Progenitor cell of endocrine pancreas (in vitro differentiated cells): Measurements from ENCODE around the gene RTEL1. TPM values are rescaled to one million over a fixed set of nuclear protein-coding genes. Genes with fewer than 3 reads are reported as not detected.
"Not testable (repeated sequence)": the region's sequence is repeated elsewhere in the genome, so short reads cannot be mapped to it uniquely, and the experiment has no call there.

Experiments
- DNase-seq: peaks from one replicate; pipeline ENCODE4 v3.0.0; 2021; ENCODE audit warnings: low spot score; ENCODE audit not compliant: unreplicated experiment
- H3K27ac Mint-ChIP-seq: 2 replicates; pipeline ENCODE4 v1.8.0; 2021; ENCODE audit warnings: mild to moderate bottlenecking, moderate library complexity, mixed read lengths
- H3K27me3 Mint-ChIP-seq: 2 replicates; pipeline ENCODE4 v1.8.0; 2021; ENCODE audit warnings: mixed read lengths
- H3K36me3 Mint-ChIP-seq: 2 replicates; pipeline ENCODE4 v1.8.0; 2022; ENCODE audit warnings: mixed read lengths; ENCODE audit not compliant: insufficient read depth
- H3K4me1 Mint-ChIP-seq: 2 replicates; pipeline ENCODE4 v1.8.0; 2021; ENCODE audit warnings: low read depth, mixed read lengths
- H3K4me3 Mint-ChIP-seq: 2 replicates; pipeline ENCODE4 v1.8.0; 2021; ENCODE audit warnings: low read depth, mild to moderate bottlenecking, moderate library complexity, mixed read lengths
- H3K9me3 Mint-ChIP-seq: 2 replicates; pipeline ENCODE4 v1.8.0; 2021; ENCODE audit warnings: low read depth, mixed read lengths
- total RNA-seq: library from RNA; stranded (reverse); gene quantifications from 2 replicates; pipeline ENCODE4 v1.2.1, GENCODE V29; 2021
- TF ChIP-seq, protein P1 (sequence below): fragments of 200-600 bp; sonication (generic); IDR thresholded peaks from one replicate; pipeline ENCODE4 v1.5.0; 2021; ENCODE audit warnings: antibody characterized with exemption, mild to moderate bottlenecking; ENCODE audit not compliant: unreplicated experiment

The RTEL1 gene
- total RNA-seq, 1 donor from 2014 or later: 35.5 TPM

GRCh38 chr20:63667858-63668257 is 9.7 kb downstream of the RTEL1 start:
- H3K36me3 Mint-ChIP-seq: peaks cover 5% of the 10 kb centered on the region
- no peaks in the 10 kb centered on the region for H3K27me3 Mint-ChIP-seq
- H3K9me3 Mint-ChIP-seq: no peaks in the 10 kb centered on the region
- no peaks in the 10 kb centered on the region for H3K4me1 Mint-ChIP-seq
- no peak overlapping the region for H3K4me3 Mint-ChIP-seq
- TF ChIP-seq, protein P1, sequence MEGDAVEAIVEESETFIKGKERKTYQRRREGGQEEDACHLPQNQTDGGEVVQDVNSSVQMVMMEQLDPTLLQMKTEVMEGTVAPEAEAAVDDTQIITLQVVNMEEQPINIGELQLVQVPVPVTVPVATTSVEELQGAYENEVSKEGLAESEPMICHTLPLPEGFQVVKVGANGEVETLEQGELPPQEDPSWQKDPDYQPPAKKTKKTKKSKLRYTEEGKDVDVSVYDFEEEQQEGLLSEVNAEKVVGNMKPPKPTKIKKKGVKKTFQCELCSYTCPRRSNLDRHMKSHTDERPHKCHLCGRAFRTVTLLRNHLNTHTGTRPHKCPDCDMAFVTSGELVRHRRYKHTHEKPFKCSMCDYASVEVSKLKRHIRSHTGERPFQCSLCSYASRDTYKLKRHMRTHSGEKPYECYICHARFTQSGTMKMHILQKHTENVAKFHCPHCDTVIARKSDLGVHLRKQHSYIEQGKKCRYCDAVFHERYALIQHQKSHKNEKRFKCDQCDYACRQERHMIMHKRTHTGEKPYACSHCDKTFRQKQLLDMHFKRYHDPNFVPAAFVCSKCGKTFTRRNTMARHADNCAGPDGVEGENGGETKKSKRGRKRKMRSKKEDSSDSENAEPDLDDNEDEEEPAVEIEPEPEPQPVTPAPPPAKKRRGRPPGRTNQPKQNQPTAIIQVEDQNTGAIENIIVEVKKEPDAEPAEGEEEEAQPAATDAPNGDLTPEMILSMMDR: no peak
- DNase-seq: no peak
- H3K27ac Mint-ChIP-seq: no peak overlapping the region

- peaks cover 5% of the 10 kb centered on the region for H3K36me3 Mint-ChIP-seq
- H3K4me3 Mint-ChIP-seq: no peak overlapping the region
- DNase-seq: no peak
- no peaks in the 10 kb centered on the region for H3K4me1 Mint-ChIP-seq
- no peaks in the 10 kb centered on the region for H3K27me3 Mint-ChIP-seq
- TF ChIP-seq, protein P1: no peak
- no peaks in the 10 kb centered on the region for H3K9me3 Mint-ChIP-seq
- no peak overlapping the region for H3K27ac Mint-ChIP-seq
These were observed 10.2 kb downstream of the RTEL1 start for GRCh38 chr20:63668351-63668750.

GRCh38 chr20:63671695-63672094 is 13.6 kb downstream of the RTEL1 start:
- not testable (repeated sequence) for H3K27me3 Mint-ChIP-seq, H3K36me3 Mint-ChIP-seq, H3K9me3 Mint-ChIP-seq, H3K27ac Mint-ChIP-seq, H3K4me3 Mint-ChIP-seq, DNase-seq, H3K4me1 Mint-ChIP-seq

DNA sequence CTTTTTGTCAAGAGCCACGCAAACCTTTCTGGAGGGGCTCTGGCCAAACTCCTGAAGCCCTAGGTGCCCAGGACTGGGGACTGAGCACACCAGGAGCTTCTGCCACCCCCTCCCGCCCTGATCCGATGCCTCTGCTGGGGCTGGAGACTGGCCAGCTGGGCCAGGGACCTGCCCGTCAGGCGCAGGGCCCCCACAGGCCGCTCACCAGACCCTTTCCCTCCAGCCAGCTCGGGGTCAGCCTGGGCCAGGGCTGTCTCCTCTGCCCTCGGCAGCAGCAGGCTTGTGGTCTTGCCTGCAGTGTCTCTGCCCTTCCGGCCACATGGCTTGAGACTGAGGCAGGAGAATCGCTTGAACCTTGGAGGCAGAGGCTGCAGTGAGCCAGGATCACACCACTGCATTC is 14.6 kb downstream of the RTEL1 start:
- Mint-ChIP-seq H3K4me3 (no peak overlapping the region), H3K27me3 (no peaks in the 10 kb centered on the region), H3K36me3 (peaks cover 5% of the 10 kb centered on the region), H3K9me3 (no peaks in the 10 kb centered on the region), H3K27ac (no peak overlapping the region), H3K4me1 (no peaks in the 10 kb centered on the region)
- DNase-seq: no peak
- TF ChIP-seq, protein P1: no peak

DNA sequence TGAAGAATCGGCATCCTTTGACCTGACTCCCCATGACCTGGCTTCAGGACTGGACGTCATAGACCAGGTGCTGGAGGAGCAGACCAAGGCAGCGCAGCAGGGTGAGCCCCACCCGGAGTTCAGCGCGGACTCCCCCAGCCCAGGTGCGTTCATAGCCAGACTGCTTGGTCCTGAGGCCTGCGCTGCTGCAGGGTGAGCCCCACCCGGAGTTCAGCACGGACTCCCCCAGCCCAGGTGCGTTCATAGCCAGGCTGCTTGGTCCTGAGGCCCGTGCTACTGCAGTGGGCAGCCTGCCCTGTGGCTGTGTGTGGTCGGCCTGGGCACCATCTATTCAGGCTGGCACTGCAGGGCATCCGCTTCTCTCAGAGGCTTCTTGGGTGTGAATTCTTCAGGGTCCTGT is 15.8 kb downstream of the RTEL1 start:
- no peak for DNase-seq
- Mint-ChIP-seq H3K27ac (no peak overlapping the region), H3K4me3 (no peak overlapping the region), H3K27me3 (no peaks in the 10 kb centered on the region), H3K9me3 (no peaks in the 10 kb centered on the region), H3K36me3 (peaks cover 3% of the 10 kb centered on the region), H3K4me1 (no peaks in the 10 kb centered on the region)
- TF ChIP-seq, protein P1: no peak

DNA sequence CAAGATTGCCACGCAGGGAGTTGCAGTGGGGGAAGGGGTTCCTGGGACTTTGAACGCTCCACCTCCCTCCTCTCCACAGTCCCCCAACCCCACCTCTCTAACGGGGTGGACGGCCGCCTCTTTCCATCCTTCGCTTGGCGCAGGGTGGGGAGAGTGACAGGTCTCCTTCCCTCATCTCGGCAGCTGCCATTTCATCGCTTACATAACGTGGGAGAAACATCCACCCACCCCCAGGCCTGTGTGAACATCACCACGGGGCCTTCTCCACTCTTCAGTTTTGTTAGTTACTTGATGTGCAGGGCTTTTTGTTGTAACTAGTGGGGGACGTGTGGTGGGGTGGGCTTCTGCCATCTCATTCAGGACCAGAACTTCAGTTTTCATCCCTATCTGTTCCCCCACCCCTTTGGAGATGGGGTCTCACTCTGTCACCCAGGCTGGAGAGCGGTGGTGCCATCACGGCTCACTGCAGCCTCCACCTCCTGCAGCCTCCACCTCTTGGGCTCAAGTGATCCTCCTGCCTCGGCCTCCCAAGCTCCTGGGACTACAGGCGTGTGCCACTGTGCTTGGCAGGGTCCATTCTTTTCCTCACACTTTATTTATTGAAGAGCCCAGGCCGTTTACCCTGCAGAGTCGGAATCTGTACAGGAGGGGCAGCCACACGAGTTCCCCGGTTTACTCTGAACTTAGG is 17.7 kb downstream of the RTEL1 start:
- Mint-ChIP-seq H3K9me3 (no peaks in the 10 kb centered on the region), H3K4me1 (no peaks in the 10 kb centered on the region), H3K27ac (peak overlapping the region; percentile 63), H3K4me3 (no peak overlapping the region), H3K27me3 (no peaks in the 10 kb centered on the region), H3K36me3 (peaks cover 3% of the 10 kb centered on the region)
- TF ChIP-seq, protein P1: no peak
- DNase-seq: no peak
